HL-60 (cell line): ENCODE results near the gene KIAA0825.

Experiments
- DNase-seq, 2 experiments: peaks; one replicate each; pipeline ENCODE4 v3.0.0-alpha.2; 2010 to 2020; ENCODE audit warnings: low read depth in 1 of 2, low spot score in 1 of 2
- H3K27ac ChIP-seq: fragments of 250-450 bp; sonication (Bioruptor Pico); replicated peaks from 2 replicates; pipeline ENCODE4 v1.5.1; 2020; ENCODE audit warnings: mild to moderate bottlenecking, moderate library complexity
- H3K27me3 ChIP-seq: fragments of 250-450 bp; sonication (Bioruptor Pico); 2 replicates; pipeline ENCODE4 v1.5.1; 2021; ENCODE audit warnings: mild to moderate bottlenecking, moderate library complexity; ENCODE audit not compliant: insufficient read depth, poor library complexity, severe bottlenecking
- H3K4me3 ChIP-seq: replicated peaks from 2 replicates; pipeline ENCODE4 v1.5.1; 2011; ENCODE audit warnings: mild to moderate bottlenecking, control low read depth, low read length; ENCODE audit not compliant: insufficient read depth
- CTCF ChIP-seq: IDR thresholded peaks from one replicate; pipeline ENCODE4 v1.5.1; 2011; ENCODE audit warnings: low read length, control low read depth, inconsistent platforms; ENCODE audit not compliant: insufficient read depth
- GABPA ChIP-seq: IDR thresholded peaks from 2 replicates; pipeline ENCODE4 v1.6.1; 2012; ENCODE audit warnings: low read depth
- POLR2AphosphoS5 ChIP-seq: IDR thresholded peaks from 2 replicates; pipeline ENCODE4 v1.6.1; 2012; ENCODE audit warnings: low read depth
- REST ChIP-seq: IDR thresholded peaks from 2 replicates; pipeline ENCODE4 v1.6.1; 2012; ENCODE audit warnings: low read depth; ENCODE audit not compliant: insufficient replicate concordance
- SPI1 ChIP-seq: IDR thresholded peaks from 2 replicates; pipeline ENCODE4 v1.6.1; 2012; ENCODE audit warnings: low read depth, mild to moderate bottlenecking, borderline replicate concordance
- long read RNA-seq: library from polyadenylated mRNA; unstranded; transcript quantifications from one replicate; pipeline ENCODE4 v2.0.0, GENCODE V29; 2020

Gene KIAA0825
- long read RNA-seq, partial matches to known transcripts: 0 of 1 reads
- long read RNA-seq, other reads (novel, unspliced or antisense): 1 of 1 reads

GRCh38 chr5:94618493-94619328 lies at the start of gene KIAA0825, which contains the start of gene SLF1:
KIAA0825 (minus strand) TSS chr5:94618604; CDS start chr5:94537126, 81,478 bp downstream.
SLF1 (plus strand) TSS chr5:94618669; CDS start chr5:94628811, 10,142 bp downstream.
- peak; percentile 27 to 83 for DNase-seq
- H3K4me3 ChIP-seq: peak within 1 kb of the TSS; percentile 81
- H3K27ac ChIP-seq: peak within 1 kb of the TSS; percentile 71
- TF ChIP-seq GABPA (peak; percentile 98), REST (peak; percentile 15), SPI1 (peak; percentile 14; the same call in 1 of the 2 replicates), CTCF (no peak), POLR2AphosphoS5 (no peak)
- no peaks in the 10 kb centered on the region for H3K27me3 ChIP-seq

- Histone ChIP-seq H3K27ac (no peak overlapping the region), H3K4me3 (no peak overlapping the region), H3K27me3 (no peaks in the 10 kb centered on the region)
- TF ChIP-seq REST: no peak
- no peak for TF ChIP-seq POLR2AphosphoS5
- no peak for TF ChIP-seq SPI1
- no peak for TF ChIP-seq CTCF
- TF ChIP-seq GABPA: no peak
- no peak for DNase-seq
Observed at GRCh38 chr5:94667937-94668336, 49.5 kb upstream of the KIAA0825 start.

- no peak for DNase-seq
- no peak for TF ChIP-seq GABPA
- no peak for TF ChIP-seq SPI1
- TF ChIP-seq POLR2AphosphoS5: no peak
- no peak for TF ChIP-seq REST
- no peak for TF ChIP-seq CTCF
- Histone ChIP-seq H3K4me3 (no peak overlapping the region), H3K27me3 (no peaks in the 10 kb centered on the region), H3K27ac (no peak overlapping the region)
Observed at GRCh38 chr5:94661086-94661485, 42.7 kb upstream of the KIAA0825 start.
